Dedifferentiated amniotic fluid mesenchymal stem cell (primary cell): ENCODE measurements around the gene NCOA3.
"Not testable (repeated sequence)": the region's sequence is repeated elsewhere in the genome, so short reads cannot be mapped to it uniquely, and the experiment has no call there.

Experiments used
- DNase-seq: peaks from one replicate; pipeline ENCODE4 v3.0.0-alpha.2; 2016; ENCODE audit errors: extremely low spot score

The NCOA3 gene

GRCh38 chr20:47500554-47500953, 1.1 kb upstream of the NCOA3 start:
- no peak for DNase-seq

GRCh38 chr20:47501116-47501481, 588 bp upstream of the NCOA3 start:
- DNase-seq, result no peak

DNA sequence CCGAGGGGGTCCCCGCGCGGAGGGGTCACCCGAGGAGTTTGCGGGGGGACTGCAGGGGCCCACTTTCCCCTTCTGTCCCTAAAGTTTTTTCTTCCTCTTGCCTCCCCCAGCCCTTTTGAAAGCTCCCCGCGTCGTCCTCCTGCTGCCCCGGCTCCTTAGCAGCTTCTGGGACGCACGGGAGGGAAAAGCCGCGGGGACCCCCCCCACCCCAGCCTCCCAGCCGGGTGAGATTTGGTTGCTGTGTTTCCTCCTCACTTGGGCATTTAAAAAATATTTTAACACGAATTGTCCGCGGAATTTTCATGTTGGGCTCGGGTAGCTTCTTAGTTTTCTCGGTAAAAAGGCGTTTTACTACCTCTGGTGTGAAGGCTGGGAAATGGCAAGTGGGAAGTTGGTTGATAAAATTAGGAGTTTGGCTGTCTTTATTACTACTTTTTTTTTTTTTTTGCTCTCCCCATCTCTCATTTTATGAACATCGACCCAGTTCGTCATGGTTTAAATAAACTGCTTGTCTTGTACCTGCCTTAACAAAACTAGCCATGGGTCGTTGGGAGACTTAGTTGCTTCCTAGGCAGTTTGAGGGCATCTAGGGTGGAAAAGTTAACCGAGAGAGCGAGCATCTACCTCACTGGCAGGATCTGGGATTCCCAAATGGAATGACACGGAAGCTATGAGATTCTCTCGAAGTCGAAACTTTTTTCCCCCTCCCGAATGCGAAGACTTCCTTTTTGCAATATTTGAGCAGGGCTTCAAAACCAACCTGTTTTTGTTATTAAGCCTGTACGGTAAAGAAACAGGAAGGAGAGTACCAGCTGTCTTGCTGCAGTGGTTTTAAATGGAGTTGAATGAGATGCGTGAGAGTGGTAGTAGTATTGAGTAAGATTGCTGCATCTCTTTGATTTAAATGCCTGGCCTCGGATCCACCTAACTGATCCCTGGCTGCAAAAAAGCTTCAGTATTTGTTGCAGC, 868 bp downstream of the NCOA3 start:
- no peak for DNase-seq

GRCh38 chr20:47503685-47504084, 2.0 kb downstream of the NCOA3 start:
- DNase-seq, result no peak

- DNase-seq, result no peak
These were observed 4.6 kb downstream of the NCOA3 start for GRCh38 chr20:47506335-47506734.

DNA sequence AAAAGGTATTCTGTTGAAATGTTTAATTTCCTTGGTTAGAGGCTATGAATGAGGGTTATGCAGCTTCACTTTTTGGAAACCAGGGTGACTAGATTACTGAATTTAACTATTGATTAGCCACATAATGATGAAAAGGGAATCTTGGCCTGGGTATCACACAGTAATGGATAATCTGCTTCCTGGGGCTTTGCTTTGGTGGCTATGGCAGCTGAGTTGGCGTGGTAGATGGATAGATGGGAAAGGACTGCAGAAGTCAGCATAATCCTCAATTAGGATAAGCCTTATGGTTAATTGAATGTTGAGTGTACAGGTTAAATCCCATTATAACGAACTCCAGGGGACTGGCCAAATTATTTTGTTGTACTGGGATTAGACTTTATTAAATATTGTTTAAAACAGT, 5.2 kb downstream of the NCOA3 start:
- no peak for DNase-seq

DNA sequence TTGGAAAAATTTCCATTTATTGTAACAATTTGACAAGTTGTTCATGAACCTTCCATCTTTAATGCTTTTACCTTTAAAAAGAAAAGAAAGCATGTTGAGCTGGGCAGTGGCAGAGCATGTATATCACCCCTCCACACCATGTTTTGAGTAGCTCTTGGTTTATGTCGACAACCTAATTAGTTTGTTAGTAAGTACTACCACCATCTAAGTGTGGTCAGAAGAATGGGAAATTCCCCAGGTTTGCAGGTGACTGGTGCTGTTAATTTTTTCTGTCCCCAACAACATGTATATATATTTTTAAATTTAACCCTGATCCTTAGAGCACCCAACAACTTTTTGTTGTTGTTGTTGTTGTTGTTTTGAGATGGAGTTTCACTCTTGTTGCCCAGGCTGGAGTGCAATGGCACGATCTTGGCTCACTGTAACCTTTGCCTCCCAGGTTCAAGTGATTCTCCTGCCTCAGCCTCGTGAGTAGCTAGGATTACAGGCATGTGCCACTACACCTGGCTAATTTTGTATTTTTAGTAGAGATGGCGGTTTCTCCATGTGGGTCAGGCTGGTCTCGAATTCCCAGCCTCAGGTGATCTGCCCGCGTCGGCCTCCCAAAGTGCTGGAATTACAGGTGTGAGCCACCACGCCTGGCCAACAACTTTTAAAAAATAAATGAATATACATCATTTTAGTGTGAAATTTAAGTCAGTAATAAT, 5.7 kb downstream of the NCOA3 start:
- not testable (repeated sequence) for DNase-seq

DNA sequence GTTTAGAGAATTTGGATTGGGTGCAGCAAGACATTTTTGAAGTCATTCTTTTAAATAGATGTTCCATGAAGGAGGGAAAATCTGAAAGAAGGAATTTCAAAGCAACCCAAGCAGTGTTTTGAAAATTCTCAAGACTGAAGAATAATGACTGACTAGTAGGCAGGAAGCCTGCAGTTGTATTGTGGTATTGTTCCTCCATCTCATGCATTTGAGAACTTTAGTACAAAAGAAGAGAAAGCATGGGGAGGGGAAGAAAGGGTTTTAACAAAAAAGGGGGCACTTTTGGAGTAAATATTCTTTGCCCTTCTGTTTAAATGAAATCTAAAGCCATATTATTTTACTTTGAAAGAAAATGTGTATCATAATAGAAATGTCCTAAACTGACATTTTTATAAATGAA, 6.6 kb downstream of the NCOA3 start:
- DNase-seq, result no peak

DNA sequence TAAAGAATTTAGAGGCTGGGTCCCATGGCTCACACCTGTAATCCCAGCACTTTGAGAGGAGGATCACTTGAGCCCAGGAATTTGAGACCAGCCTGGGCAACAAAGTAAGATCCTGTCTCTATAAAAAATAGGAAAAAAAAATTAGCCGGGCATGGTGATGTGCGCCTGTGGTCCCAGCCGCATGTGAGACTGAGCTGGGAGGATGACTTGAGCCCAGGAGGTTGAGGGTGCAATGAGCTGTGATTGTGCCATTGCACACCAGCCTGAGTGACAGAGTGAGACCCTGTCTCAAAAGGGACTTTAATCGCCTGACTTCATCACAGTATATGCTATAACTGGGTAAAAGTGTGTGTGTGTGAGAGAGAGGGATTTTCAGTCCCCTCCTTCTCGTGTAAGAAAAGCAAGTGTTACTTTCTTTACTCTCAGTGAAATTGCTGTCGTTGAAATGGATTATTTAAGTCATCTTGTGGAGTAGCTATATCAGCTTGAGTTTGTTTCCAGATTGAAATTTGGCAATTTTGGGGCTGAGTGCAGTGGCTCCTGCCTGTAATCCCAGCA, 7.5 kb downstream of the NCOA3 start:
- DNase-seq, result no peak

GRCh38 chr20:47509685-47510084, 8.0 kb downstream of the NCOA3 start:
- DNase-seq, result no peak

GRCh38 chr20:47515843-47516242, 14.2 kb downstream of the NCOA3 start:
- no peak for DNase-seq

- no peak for DNase-seq
These were observed 19.5 kb downstream of the NCOA3 start for GRCh38 chr20:47521059-47521808.

DNA sequence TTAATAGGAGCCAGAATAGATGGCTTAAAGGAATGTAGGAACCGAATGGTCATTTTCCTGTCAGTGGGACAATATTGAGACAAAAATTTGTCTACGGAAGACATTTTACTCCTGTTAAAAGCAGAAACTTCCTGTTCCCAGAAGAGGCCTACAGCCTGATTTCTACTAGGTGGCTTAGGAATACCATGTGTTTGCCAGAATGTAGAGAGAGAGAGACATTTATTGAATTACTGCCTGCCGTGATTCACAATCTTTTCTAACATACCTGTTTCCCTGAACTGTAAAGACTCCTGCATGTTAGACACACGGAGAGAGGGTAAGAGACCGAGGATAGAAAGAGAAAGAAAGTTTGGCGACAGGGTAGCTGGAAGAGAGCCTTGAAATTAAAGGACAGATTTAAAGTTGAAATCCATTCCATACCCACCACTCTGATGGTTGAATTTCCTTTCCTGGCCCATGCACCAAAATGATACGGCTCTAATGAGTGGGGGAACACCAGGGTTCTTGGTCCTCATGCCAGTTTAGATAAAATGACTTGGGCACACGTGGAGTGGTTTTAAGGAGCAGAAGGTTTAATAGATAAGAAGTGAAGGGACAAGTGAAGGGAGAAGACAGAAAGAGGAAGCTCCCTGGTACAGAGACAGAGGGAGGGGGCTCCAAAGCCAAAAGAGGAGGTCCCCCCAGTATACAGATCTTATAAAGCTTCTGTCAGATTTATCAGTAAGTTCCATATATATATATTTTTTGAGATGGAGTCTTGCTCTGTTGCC, 22.5 kb downstream of the NCOA3 start:
- DNase-seq, result no peak

- DNase-seq, result no peak
These were observed 25.5 kb downstream of the NCOA3 start for GRCh38 chr20:47527004-47527800.

DNA sequence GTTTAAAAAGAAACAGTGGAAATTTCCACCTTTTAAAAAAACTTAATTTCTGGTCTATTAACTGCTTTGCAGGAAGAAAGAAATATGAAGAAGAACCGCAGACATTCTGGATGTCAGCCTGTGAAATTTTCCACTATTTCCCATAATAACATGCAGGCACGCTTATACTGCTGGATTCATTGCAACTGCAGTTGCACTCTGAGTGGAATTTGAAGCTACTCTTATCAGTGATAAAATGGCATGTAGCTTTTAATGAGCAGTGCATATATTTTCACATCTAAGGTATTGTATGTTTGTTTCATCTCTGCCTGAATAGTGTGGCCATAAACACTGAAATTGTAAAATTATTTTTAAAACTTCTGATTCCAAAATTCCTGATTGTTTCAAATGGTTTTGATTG, 28.2 kb downstream of the NCOA3 start:
- no peak for DNase-seq

GRCh38 chr20:47531458-47531857, 29.8 kb downstream of the NCOA3 start:
- no peak for DNase-seq

- no peak for DNase-seq
These were observed 30.3 kb downstream of the NCOA3 start for GRCh38 chr20:47532002-47532401.

DNA sequence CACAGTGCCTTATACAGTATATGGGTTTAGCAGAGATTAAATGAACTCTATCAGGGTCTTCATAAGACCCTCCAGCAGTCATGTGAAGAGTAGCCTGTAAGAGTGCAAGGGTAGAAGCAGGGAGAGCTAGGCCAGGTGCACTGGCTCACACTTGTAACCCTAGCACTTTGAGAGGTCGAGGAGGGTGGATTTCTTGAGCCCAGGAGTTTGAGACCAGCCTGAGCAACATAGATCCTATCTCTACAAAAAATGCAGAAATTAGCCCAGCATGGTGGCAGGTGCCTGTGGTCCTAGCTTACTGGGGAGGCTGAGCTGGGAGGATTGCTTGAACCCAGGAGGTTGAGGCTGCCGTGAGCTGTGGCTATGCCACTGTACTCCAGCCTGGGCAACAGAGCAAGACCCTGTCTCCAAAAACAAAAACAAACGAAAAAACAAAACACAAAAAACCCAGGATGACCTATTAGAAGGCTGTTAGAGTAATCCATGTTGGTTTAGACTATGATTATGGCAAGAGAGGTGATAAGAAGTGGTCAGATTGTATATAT, 31.9 kb downstream of the NCOA3 start:
- no peak for DNase-seq

GRCh38 chr20:47534405-47534804, 32.7 kb downstream of the NCOA3 start:
- DNase-seq, result no peak

- no peak for DNase-seq
These were observed 33.4 kb downstream of the NCOA3 start for GRCh38 chr20:47535088-47535487.
